WERI-Rb-1 (cell line): ENCODE measurements around the gene RTTN.
"Not testable (repeated sequence)": the region's sequence is repeated elsewhere in the genome, so short reads cannot be mapped to it uniquely, and the experiment has no call there.

ENCODE experiments used
- DNase-seq: peaks from one replicate; pipeline ENCODE4 v3.0.0-alpha.2; 2020
- H3K27ac ChIP-seq: fragments of 250-450 bp; sonication (Bioruptor Pico); 2 replicates; pipeline ENCODE4 v1.5.1; 2020; ENCODE audit warnings: mild to moderate bottlenecking, moderate library complexity
- H3K27me3 ChIP-seq: fragments of 250-450 bp; sonication (Bioruptor Pico); 2 replicates; pipeline ENCODE4 v1.5.1; 2021; ENCODE audit warnings: mild to moderate bottlenecking, low read depth, moderate library complexity; ENCODE audit not compliant: insufficient read depth, severe bottlenecking
- H3K36me3 ChIP-seq: fragments of 250-450 bp; sonication (Bioruptor Pico); 2 replicates; pipeline ENCODE4 v1.5.1; 2020; ENCODE audit warnings: mild to moderate bottlenecking, moderate library complexity
- H3K4me3 ChIP-seq: 2 replicates; pipeline ENCODE4 v1.5.1; 2011; ENCODE audit warnings: low read depth, mild to moderate bottlenecking, control low read depth, low read length
- H3K9me3 ChIP-seq: fragments of 250-450 bp; sonication (Bioruptor Pico); 2 replicates; pipeline ENCODE4 v1.5.1; 2021; ENCODE audit warnings: mild to moderate bottlenecking, moderate library complexity; ENCODE audit not compliant: severe bottlenecking
- TF ChIP-seq, protein P1 (sequence below): IDR thresholded peaks from 2 replicates; pipeline ENCODE4 v1.5.1; 2011; ENCODE audit warnings: low read depth, mild to moderate bottlenecking, control low read depth, inconsistent platforms, low read length

The RTTN gene, protein sequence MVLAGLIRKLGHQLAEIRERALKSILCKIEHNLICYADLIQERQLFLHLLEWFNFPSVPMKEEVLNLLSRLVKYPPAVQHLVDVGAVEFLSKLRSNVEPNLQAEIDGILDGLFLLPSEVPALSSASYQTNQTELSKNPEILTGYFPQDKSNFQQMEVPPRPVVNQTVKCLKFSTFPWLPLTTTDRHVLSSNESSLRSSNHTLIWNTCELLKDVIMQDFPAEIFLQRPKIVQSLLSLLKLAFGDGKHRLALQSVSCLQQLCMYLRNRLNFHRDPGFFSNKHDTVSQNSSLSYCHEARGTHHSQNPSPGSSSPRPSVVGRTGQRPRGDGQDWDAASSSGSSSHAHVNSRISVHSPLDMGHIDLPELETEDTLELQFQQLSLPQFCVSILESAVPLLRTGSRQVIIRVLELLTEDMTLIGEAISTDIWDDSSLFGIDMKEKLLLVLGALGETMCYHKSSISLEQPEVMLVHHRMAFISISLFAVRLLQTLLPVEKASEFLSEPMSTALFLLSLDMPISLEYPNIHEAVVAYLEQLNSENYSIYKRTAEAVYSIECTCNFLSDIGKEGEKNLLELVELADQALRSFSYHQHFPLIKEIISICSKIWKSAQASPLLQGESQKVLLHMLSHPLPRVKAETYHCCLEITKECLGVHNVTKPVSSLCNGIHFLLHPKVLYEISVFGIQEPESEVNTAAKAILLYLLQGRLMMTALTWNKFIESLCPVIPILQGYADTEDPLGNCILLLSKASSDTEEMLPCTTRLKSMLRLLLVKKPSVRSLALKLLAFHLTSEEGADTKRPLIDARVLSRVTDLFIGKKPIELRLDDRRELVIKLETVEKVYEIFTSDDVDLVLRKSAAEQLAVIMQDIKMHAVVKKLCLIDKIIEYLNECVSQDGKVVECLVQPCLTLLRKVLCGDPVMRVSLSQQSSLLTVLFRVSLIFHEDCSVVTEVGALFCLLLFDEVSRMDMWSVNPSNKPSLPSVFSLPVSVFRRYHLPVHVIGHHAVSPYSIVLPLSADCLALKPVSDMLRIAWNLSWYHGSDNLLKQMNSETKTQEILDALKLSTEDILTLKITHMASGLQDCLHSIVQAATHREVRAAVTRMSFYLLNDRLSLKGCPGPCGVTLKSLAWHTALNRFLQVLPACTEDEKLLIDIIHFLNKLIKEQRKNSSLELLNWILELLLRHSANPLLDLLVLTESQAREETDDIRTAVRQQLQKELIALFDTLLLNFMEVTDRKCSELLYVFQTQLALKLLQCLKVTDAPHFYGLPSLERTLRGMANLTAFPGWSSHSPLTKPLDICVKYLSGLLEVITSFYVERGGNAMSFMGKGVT (N-terminal part only)

DNA sequence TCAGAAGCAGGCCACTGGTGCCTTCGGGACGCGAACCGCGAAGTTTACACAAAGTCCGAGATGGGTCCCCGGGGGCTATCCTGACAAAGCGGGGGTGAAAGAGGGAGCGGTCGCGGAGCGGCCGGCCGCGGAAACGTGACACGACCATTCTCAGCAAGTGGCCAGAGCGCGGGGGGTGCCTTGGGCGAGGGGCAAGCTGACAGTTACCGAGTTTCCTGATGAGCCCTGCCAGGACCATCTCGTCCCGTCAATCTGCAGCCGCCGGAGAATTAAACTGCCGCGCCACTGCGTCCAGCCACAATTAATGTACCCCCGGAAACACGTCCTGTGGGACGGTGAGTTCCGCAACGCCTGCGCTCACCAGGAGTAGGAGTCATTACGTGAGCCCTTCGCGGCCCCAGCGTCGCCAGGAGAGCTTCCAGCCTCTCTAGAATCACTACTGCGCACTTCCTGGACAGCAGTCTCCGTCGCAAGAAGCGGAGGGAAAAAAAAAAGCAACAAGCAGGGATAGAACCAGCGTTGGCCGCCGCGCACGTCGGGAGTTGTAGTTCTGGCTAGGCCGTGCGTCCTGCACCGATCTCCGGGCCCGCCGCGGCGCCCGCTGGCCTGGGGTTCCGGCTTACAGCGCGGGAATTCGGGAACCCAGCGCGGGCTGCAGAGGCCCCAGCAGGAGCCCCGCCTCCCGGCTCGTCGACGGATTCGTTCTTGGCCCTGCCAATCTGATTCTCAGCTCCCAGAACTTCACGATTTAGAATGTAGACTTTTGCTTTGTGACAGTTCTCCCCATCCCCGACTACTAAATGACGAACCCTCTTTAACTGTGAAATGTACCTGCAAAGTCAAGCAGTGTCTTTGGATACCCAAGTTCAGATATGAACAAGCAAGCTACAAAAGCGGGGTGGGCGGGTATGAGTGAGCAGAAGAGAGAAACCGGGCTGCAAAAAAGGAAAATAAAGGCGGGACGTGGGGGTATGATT is at the start of gene RTTN:
RTTN (minus strand) TSS at position 267 of the 977 bp plus-strand sequence; CDS start at position 238, 29 bp downstream.
- TF ChIP-seq, protein P1, sequence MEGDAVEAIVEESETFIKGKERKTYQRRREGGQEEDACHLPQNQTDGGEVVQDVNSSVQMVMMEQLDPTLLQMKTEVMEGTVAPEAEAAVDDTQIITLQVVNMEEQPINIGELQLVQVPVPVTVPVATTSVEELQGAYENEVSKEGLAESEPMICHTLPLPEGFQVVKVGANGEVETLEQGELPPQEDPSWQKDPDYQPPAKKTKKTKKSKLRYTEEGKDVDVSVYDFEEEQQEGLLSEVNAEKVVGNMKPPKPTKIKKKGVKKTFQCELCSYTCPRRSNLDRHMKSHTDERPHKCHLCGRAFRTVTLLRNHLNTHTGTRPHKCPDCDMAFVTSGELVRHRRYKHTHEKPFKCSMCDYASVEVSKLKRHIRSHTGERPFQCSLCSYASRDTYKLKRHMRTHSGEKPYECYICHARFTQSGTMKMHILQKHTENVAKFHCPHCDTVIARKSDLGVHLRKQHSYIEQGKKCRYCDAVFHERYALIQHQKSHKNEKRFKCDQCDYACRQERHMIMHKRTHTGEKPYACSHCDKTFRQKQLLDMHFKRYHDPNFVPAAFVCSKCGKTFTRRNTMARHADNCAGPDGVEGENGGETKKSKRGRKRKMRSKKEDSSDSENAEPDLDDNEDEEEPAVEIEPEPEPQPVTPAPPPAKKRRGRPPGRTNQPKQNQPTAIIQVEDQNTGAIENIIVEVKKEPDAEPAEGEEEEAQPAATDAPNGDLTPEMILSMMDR = no peak

DNA sequence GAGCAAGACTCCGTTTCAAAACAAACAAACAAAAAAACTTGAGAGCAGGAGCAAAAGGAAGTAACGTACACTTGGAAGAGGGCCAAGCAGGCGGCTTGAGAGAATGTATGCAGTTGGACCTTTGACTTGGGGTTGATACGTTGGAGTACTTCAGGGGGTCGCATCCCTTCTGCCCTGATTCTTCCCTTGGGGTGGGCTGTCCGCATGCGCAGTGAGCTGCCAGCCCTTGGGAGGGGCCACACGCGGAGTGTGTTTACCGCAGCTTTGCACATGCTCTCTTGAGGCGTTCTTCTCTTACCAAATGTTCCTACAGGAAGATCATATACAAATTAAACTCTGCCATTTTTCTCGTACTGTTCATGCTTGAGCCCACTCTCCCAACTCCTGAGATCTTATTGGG is 45.3 kb upstream of the RTTN start:
- H3K27me3 ChIP-seq = no peaks in the 10 kb centered on the region
- H3K36me3 ChIP-seq = no peaks in the 10 kb centered on the region
- no peak for DNase-seq
- H3K4me3 ChIP-seq = no peak overlapping the region
- H3K9me3 ChIP-seq = no peaks in the 10 kb centered on the region
- no peak overlapping the region for H3K27ac ChIP-seq
- TF ChIP-seq, protein P1 = no peak

More for the DNA sequence above, at the start of gene RTTN:
- H3K27ac ChIP-seq = peak within 1 kb of the TSS; percentile 90
- peak; percentile 88 for DNase-seq
- H3K9me3 ChIP-seq = no peaks in the 10 kb centered on the region
- no peaks in the 10 kb centered on the region for H3K27me3 ChIP-seq
- H3K4me3 ChIP-seq = peak within 1 kb of the TSS; percentile 67
- H3K36me3 ChIP-seq = peaks cover 4% of the 10 kb centered on the region

DNA sequence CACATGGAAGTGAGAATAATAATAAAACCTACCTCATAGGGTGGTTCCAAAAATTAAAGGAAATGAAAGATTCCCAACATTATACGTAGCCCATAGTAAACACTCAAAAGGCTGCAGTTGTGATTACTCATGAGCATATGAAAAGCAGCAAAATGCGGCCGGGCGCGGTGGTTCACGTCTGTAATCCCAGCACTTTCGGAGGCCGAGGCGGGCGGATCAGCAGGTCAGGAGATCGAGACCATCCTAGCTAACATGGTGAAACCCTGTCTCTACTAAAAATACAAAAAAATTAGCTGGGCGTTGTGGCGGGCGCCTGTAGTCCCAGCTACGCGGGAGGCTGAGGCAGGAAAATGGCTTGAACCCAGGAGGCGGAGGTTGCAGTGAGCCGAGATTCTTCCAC is 44.4 kb upstream of the RTTN start:
- not testable (repeated sequence) for H3K4me3 ChIP-seq, H3K36me3 ChIP-seq, H3K9me3 ChIP-seq, H3K27ac ChIP-seq, H3K27me3 ChIP-seq, DNase-seq

DNA sequence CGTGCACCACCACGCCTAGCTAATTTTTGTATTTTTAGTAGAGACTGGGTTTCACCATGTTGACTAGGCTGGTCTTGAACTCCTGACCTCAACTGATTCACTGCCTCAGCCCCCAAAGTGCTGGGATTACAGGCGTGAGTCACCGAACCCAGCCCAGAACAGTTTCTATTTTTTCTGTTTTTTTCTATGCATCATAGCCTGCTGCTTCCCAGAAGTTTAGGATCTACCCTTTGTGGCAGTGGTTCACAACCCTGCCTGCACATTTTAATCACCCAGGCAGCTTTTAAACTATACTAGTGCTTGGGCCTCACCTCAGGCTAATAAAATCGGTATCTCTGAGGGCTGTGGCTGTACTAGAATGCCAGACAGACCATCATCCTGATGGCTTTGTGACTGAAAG is 43.6 kb upstream of the RTTN start:
- no peaks in the 10 kb centered on the region for H3K9me3 ChIP-seq
- no peak overlapping the region for H3K4me3 ChIP-seq
- DNase-seq = no peak
- no peaks in the 10 kb centered on the region for H3K27me3 ChIP-seq
- TF ChIP-seq, protein P1 = no peak
- no peak overlapping the region for H3K27ac ChIP-seq
- no peaks in the 10 kb centered on the region for H3K36me3 ChIP-seq

DNA sequence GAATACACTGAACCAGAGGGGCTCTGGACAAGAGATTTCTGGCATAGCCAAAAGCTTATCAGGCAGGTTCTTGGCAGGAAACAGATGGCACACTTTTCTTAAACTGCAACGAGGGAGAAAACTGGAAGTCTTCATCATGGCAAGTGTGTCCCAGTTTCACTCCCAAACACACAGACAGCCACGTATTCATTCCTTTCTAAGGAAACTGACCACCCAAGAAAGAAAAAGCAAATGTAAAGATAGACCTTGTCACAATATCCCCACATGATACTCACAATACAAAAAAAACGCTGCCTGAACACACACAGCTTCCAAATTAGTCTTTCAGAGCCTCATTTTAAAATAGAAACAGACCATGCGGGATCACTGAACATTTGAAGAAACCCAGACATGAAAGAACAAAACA is 40.6 kb upstream of the RTTN start:
- no peak overlapping the region for H3K27ac ChIP-seq

More for the DNA sequence above, 40.6 kb upstream of the RTTN start:
- Histone ChIP-seq H3K36me3 (no peaks in the 10 kb centered on the region), H3K4me3 (no peak overlapping the region), H3K27me3 (no peaks in the 10 kb centered on the region), H3K9me3 (no peaks in the 10 kb centered on the region)
- TF ChIP-seq, protein P1 = no peak
- no peak for DNase-seq
